H9 (cell line): ENCODE results near the gene SWSAP1. TPM values are rescaled to one million over a fixed set of nuclear protein-coding genes. Genes with fewer than 3 reads are reported as not detected.

Experiments used
- DNase-seq: peaks from one replicate; pipeline ENCODE4 v3.0.0-alpha.2; 2017
- H2AFZ ChIP-seq: one replicate; pipeline ENCODE4 v1.6.1; 2013; ENCODE audit warnings: mild to moderate bottlenecking, low read length, control low read depth, moderate library complexity
- H2AK5ac ChIP-seq: 2 replicates; pipeline ENCODE4 v1.6.1; 2013; ENCODE audit warnings: low read length, control low read depth, mixed read lengths; ENCODE audit not compliant: insufficient read length
- H2BK120ac ChIP-seq: one replicate; pipeline ENCODE4 v1.6.1; 2013; ENCODE audit warnings: low read depth, mild to moderate bottlenecking, low read length, control low read depth, inconsistent platforms; ENCODE audit not compliant: poor library complexity, severe bottlenecking
- H2BK12ac ChIP-seq: 2 replicates; pipeline ENCODE4 v1.6.1; 2013; ENCODE audit warnings: low read length, control low read depth, mixed read lengths, low read depth; ENCODE audit not compliant: insufficient read length
- H2BK15ac ChIP-seq: 2 replicates; pipeline ENCODE4 v1.6.1; 2013; ENCODE audit warnings: low read depth, low read length, control low read depth
- H2BK20ac ChIP-seq: one replicate; pipeline ENCODE4 v1.6.1; 2013; ENCODE audit warnings: low read depth, mild to moderate bottlenecking, low read length, control low read depth, inconsistent platforms; ENCODE audit not compliant: poor library complexity, severe bottlenecking
- H2BK5ac ChIP-seq: 2 replicates; pipeline ENCODE4 v1.6.1; 2013; ENCODE audit warnings: low read length, control low read depth, mixed read lengths; ENCODE audit not compliant: insufficient read length
- H3K14ac ChIP-seq: 2 replicates; pipeline ENCODE4 v1.6.1; 2013; ENCODE audit warnings: low read length, control low read depth; ENCODE audit not compliant: insufficient read depth
- H3K18ac ChIP-seq: 2 replicates; pipeline ENCODE4 v1.6.1; 2013; ENCODE audit warnings: low read depth, mild to moderate bottlenecking, mixed read lengths, low read length, control low read depth; ENCODE audit not compliant: insufficient read length
- H3K23ac ChIP-seq: 2 replicates; pipeline ENCODE4 v1.6.1; 2013; ENCODE audit warnings: low read length, control low read depth, mixed read lengths, low read depth; ENCODE audit not compliant: insufficient read length
- H3K23me2 ChIP-seq: 2 replicates; pipeline ENCODE4 v1.6.1; 2013; ENCODE audit warnings: low read depth, mild to moderate bottlenecking, mixed read lengths, low read length, control low read depth; ENCODE audit not compliant: insufficient read length, poor library complexity, severe bottlenecking
- H3K27ac ChIP-seq: 2 replicates; pipeline ENCODE4 v1.5.1; 2013; ENCODE audit warnings: low read length, control low read depth, mixed read lengths, low read depth; ENCODE audit not compliant: insufficient read length
- H3K27me3 ChIP-seq: 2 replicates; pipeline ENCODE4 v1.6.1; 2013; ENCODE audit warnings: low read length, control low read depth, inconsistent platforms; ENCODE audit not compliant: insufficient read depth
- H3K4ac ChIP-seq: 2 replicates; pipeline ENCODE4 v1.6.1; 2013; ENCODE audit warnings: low read depth, mild to moderate bottlenecking, control low read depth, inconsistent platforms, low read length, moderate library complexity
- H3K4me1 ChIP-seq: 2 replicates; pipeline ENCODE4 v1.6.1; 2013; ENCODE audit warnings: low read length, control low read depth, inconsistent platforms; ENCODE audit not compliant: insufficient read depth
- H3K4me2 ChIP-seq: 2 replicates; pipeline ENCODE4 v1.6.1; 2013; ENCODE audit warnings: low read length, control low read depth, mixed read lengths; ENCODE audit not compliant: insufficient read length, insufficient read depth
- H3K56ac ChIP-seq: 2 replicates; pipeline ENCODE4 v1.6.1; 2013; ENCODE audit warnings: low read depth, mild to moderate bottlenecking, mixed read lengths, low read length, control low read depth; ENCODE audit not compliant: insufficient read length
- H3K79me1 ChIP-seq: 2 replicates; pipeline ENCODE4 v1.6.1; 2013; ENCODE audit warnings: low read depth, mild to moderate bottlenecking, moderate library complexity, low read length, control low read depth, inconsistent platforms; ENCODE audit not compliant: insufficient read depth, poor library complexity, severe bottlenecking
- H3K79me2 ChIP-seq: 2 replicates; pipeline ENCODE4 v1.6.1; 2013; ENCODE audit warnings: low read length, control low read depth, inconsistent platforms; ENCODE audit not compliant: insufficient read depth
- H3K9ac ChIP-seq: 2 replicates; pipeline ENCODE4 v1.6.1; 2013; ENCODE audit warnings: low read length, control low read depth, mixed read lengths; ENCODE audit not compliant: insufficient read length; ENCODE audit errors: extremely low read depth
- H3K9me3 ChIP-seq: one replicate; pipeline ENCODE4 v1.6.1; 2013; ENCODE audit warnings: low read depth, low read length, inconsistent platforms; ENCODE audit not compliant: control insufficient read depth
- H3T11ph ChIP-seq: one replicate; pipeline ENCODE4 v1.6.1; 2013; ENCODE audit warnings: mild to moderate bottlenecking, low read length, control low read depth, inconsistent platforms
- H4K20me1 ChIP-seq: one replicate; pipeline ENCODE4 v1.6.1; 2013; ENCODE audit not compliant: control insufficient read depth, insufficient read length, insufficient read depth
- H4K5ac ChIP-seq: 2 replicates; pipeline ENCODE4 v1.6.1; 2013; ENCODE audit warnings: low read depth, mild to moderate bottlenecking, mixed read lengths, low read length, control low read depth; ENCODE audit not compliant: insufficient read length
- H4K8ac ChIP-seq: replicated peaks from 2 replicates; pipeline ENCODE4 v1.6.1; 2013; ENCODE audit warnings: low read length, control low read depth, mixed read lengths, low read depth; ENCODE audit not compliant: insufficient read length
- H4K91ac ChIP-seq: 2 replicates; pipeline ENCODE4 v1.6.1; 2013; ENCODE audit warnings: low read depth, mild to moderate bottlenecking, moderate library complexity, mixed read lengths, low read length, control low read depth; ENCODE audit not compliant: insufficient read length
- H3K27ac Mint-ChIP-seq, 3 experiments: 2 replicates in 2 of 3; 3 replicates in 1 of 3; pipeline ENCODE4 v1.8.0; 2020 to 2021; ENCODE audit warnings: mixed read lengths in 3 of 3, mild to moderate bottlenecking in 1 of 3, moderate library complexity in 1 of 3
- H3K27me3 Mint-ChIP-seq: 2 replicates; pipeline ENCODE4 v1.8.0; 2021; ENCODE audit warnings: low read depth, mild to moderate bottlenecking, moderate library complexity, mixed read lengths
- H3K36me3 Mint-ChIP-seq, 3 experiments: 2 replicates in 2 of 3; 3 replicates in 1 of 3; pipeline ENCODE4 v1.8.0; 2020 to 2021; ENCODE audit warnings: low read depth in 3 of 3, mixed read lengths in 3 of 3; ENCODE audit not compliant: insufficient read depth in 1 of 3
- H3K4me1 Mint-ChIP-seq, 2 experiments: 2 replicates each; pipeline ENCODE4 v1.8.0; 2020; ENCODE audit warnings: mixed read lengths in 2 of 2
- H3K4me3 Mint-ChIP-seq, 2 experiments: 2 replicates in 1 of 2; 3 replicates in 1 of 2; pipeline ENCODE4 v1.8.0; 2020 to 2021; ENCODE audit warnings: mild to moderate bottlenecking in 2 of 2, mixed read lengths in 2 of 2, moderate library complexity in 1 of 2
- H3K9me3 Mint-ChIP-seq, 2 experiments: 2 replicates in 1 of 2; 3 replicates in 1 of 2; pipeline ENCODE4 v1.8.0; 2020; ENCODE audit warnings: mild to moderate bottlenecking in 2 of 2, mixed read lengths in 2 of 2, moderate library complexity in 1 of 2
- WGBS: extraction: QIAGEN DNeasy Blood & Tissue Kit; methylation state at CpG from one replicate; pipeline ENCODE4 v1.1.7; 2013; ENCODE audit warnings: missing lambda C conversion rate, low lambda C conversion rate, mixed read lengths; ENCODE audit not compliant: insufficient read length; ENCODE audit errors: extremely low coverage; 5-methylcytosine and 5-hydroxymethylcytosine counted together
- total RNA-seq: library from RNA; stranded (reverse); gene quantifications from 2 replicates; pipeline ENCODE4 v1.2.1, GENCODE V29; 2021
- TF ChIP-seq, protein P1 (sequence below): fragments of 200-600 bp; sonication (generic); conservative IDR thresholded peaks from 3 replicates; pipeline ENCODE4 v1.8.0; 2021; ENCODE audit warnings: antibody characterized with exemption, mild to moderate bottlenecking

SWSAP1 gene
- total RNA-seq, 1 experiment from 2014 or later, result 3.8 TPM

GRCh38 chr19:11387162-11388034 is 12.9 kb downstream of the SWSAP1 start:
- Histone ChIP-seq H2BK20ac (no peak overlapping the region), H3K23me2 (peaks cover 11% of the 10 kb centered on the region), H2BK5ac (no peak overlapping the region), H2BK12ac (no peak overlapping the region), H3T11ph (no peak overlapping the region), H2BK120ac (no peak overlapping the region), H3K23ac (no peak overlapping the region), H3K27me3 (no peaks in the 10 kb centered on the region), H3K56ac (no peak overlapping the region), H3K79me2 (no peaks in the 10 kb centered on the region), H2AFZ (no peak overlapping the region), H3K4me2 (no peak overlapping the region), H2BK15ac (no peak overlapping the region), H4K20me1 (no peaks in the 10 kb centered on the region), H3K14ac (no peak overlapping the region), H3K9me3 (no peaks in the 10 kb centered on the region), H3K18ac (no peak overlapping the region), H3K4ac (no peak overlapping the region), H4K8ac (no peak overlapping the region), H4K91ac (no peak overlapping the region), H3K9ac (no peak overlapping the region), H4K5ac (no peak overlapping the region), H3K4me1 (no peaks in the 10 kb centered on the region), H2AK5ac (no peak overlapping the region), H3K27ac (no peak overlapping the region), H3K79me1 (no peaks in the 10 kb centered on the region)
- H3K4me3 Mint-ChIP-seq, result no peak overlapping the region
- no CpG with 5 or more reads among the region's 19 CpGs for WGBS
- peaks cover 0 to 3% of the 10 kb centered on the region in 2 experiments; a peak in 2 of 5 replicates for H3K9me3 Mint-ChIP-seq
- TF ChIP-seq, protein P1, sequence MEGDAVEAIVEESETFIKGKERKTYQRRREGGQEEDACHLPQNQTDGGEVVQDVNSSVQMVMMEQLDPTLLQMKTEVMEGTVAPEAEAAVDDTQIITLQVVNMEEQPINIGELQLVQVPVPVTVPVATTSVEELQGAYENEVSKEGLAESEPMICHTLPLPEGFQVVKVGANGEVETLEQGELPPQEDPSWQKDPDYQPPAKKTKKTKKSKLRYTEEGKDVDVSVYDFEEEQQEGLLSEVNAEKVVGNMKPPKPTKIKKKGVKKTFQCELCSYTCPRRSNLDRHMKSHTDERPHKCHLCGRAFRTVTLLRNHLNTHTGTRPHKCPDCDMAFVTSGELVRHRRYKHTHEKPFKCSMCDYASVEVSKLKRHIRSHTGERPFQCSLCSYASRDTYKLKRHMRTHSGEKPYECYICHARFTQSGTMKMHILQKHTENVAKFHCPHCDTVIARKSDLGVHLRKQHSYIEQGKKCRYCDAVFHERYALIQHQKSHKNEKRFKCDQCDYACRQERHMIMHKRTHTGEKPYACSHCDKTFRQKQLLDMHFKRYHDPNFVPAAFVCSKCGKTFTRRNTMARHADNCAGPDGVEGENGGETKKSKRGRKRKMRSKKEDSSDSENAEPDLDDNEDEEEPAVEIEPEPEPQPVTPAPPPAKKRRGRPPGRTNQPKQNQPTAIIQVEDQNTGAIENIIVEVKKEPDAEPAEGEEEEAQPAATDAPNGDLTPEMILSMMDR, result no peak
- no peak for DNase-seq
- peaks cover 5% of the 10 kb centered on the region for H3K27me3 Mint-ChIP-seq
- H3K36me3 Mint-ChIP-seq, result no peaks in the 10 kb centered on the region
- H3K4me1 Mint-ChIP-seq, result peaks cover 0 to 8% of the 10 kb centered on the region in 2 experiments; a peak in 3 of 4 replicates
- no peak overlapping the region for H3K27ac Mint-ChIP-seq
